Activated B cell treated with CpG ODN at 0.5 μM for 24 hours (primary cell): ENCODE measurements around the gene PDGFB. TPM values are rescaled to one million over a fixed set of nuclear protein-coding genes. Genes with fewer than 3 reads are reported as not detected.

Experiments
- ATAC-seq: fragments of 200-7000 bp; cut with Tn5 transposase; one replicate; pipeline ENCODE4 v1.10.0; 2021; ENCODE audit warnings: low read depth, mild to moderate bottlenecking, moderate library complexity
- CTCF ChIA-PET: fragments of 350-600 bp; sonication (Branson Sonifier 250); formaldehyde crosslinking; loops from one replicate; lab custom pipeline; 2021; ENCODE audit warnings: antibody characterized with exemption; lab: Charles Lee
- POLR2A ChIA-PET: fragments of 350-600 bp; sonication (Branson Sonifier 250); formaldehyde crosslinking; loops from one replicate; lab custom pipeline; 2021; ENCODE audit warnings: antibody characterized with exemption; lab: Charles Lee
- DNase-seq: peaks from one replicate; pipeline ENCODE4 v3.0.0; 2022
- H3K27ac Mint-ChIP-seq: one replicate; pipeline ENCODE4 v1.8.0; 2020; ENCODE audit warnings: mixed read lengths
- H3K27me3 Mint-ChIP-seq: one replicate; pipeline ENCODE4 v1.8.0; 2021; ENCODE audit warnings: mixed read lengths
- H3K36me3 Mint-ChIP-seq: one replicate; pipeline ENCODE4 v1.8.0; 2021; ENCODE audit warnings: low read depth, mixed read lengths
- H3K4me1 Mint-ChIP-seq: one replicate; pipeline ENCODE4 v1.8.0; 2021; ENCODE audit warnings: mixed read lengths
- H3K4me3 Mint-ChIP-seq: one replicate; pipeline ENCODE4 v1.8.0; 2020; ENCODE audit warnings: mild to moderate bottlenecking, mixed read lengths
- H3K9me3 Mint-ChIP-seq: one replicate; pipeline ENCODE4 v1.8.0; 2020; ENCODE audit warnings: mixed read lengths
- CTCF ChIP-seq: fragments of 200-600 bp; IDR thresholded peaks from one replicate; pipeline ENCODE4 v1.8.0; 2022; ENCODE audit warnings: antibody characterized with exemption, mild to moderate bottlenecking
- intact Hi-C: fragments of 100-400 bp; cut with micrococcal nuclease; formaldehyde crosslinking; loops from one replicate; pipeline ENCODE4 v1.15.1; 2024
- total RNA-seq: library from RNA; stranded (reverse); gene quantifications from 2 replicates; pipeline ENCODE4 v1.2.3, GENCODE V29; 2022

Gene PDGFB
- total RNA-seq, 1 donor from 2014 or later: not detected

- DNase-seq (no peak), ATAC-seq (no peak)
- TF ChIP-seq CTCF: no peak
- Mint-ChIP-seq H3K9me3 (no peaks in the 10 kb centered on the region), H3K36me3 (no peaks in the 10 kb centered on the region), H3K4me3 (no peak overlapping the region), H3K27ac (no peak overlapping the region), H3K27me3 (no peaks in the 10 kb centered on the region), H3K4me1 (peaks cover 25% of the 10 kb centered on the region)
- ChIA-PET CTCF (no interaction called here), POLR2A (no interaction called here)
- intact Hi-C loops: no loop called here
These were observed 67.4 kb downstream of the PDGFB start for GRCh38 chr22:39177456-39177775.

- H3K9me3 Mint-ChIP-seq: no peaks in the 10 kb centered on the region
- peaks cover 27% of the 10 kb centered on the region for H3K4me1 Mint-ChIP-seq
- POLR2A ChIA-PET: no interaction called here
- DNase-seq (no peak), ATAC-seq (no peak)
- CTCF ChIA-PET: no interaction called here
- no peak overlapping the region for H3K27ac Mint-ChIP-seq
- no peaks in the 10 kb centered on the region for H3K27me3 Mint-ChIP-seq
- TF ChIP-seq CTCF: no peak
- H3K36me3 Mint-ChIP-seq: no peaks in the 10 kb centered on the region
- intact Hi-C loops: no loop called here
- H3K4me3 Mint-ChIP-seq: no peak overlapping the region
These were observed 67.9 kb downstream of the PDGFB start for GRCh38 chr22:39176714-39177455.

DNA sequence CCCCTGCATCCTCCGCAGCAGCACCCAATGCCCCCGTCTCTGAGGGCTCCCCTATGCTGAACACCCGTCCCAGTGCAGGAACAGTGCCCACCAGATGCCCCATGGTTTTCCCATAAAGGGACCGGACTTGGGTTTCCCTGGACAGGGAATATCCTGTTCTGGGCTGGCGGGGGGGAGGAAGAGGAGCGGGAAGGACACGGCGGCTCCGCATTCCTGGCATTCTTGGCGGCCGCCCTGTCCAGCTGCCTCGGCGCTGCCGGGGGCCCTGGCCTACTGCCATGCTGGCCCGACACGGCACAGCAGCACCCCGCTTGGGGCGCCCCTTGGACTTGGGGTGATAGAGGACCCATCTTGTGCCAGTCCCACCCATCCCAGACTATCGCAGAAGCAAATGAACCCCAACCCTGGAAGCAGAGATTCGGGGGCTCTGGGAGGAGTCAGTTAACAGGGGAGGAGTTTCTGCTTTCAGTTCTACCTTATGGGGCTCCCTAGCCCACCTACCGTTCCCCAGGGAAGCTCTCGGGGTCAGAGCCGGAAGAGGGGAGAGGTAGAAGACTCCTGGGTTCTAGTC lies 68.6 kb downstream of the PDGFB start:
- intact Hi-C loops: no loop called here
- H3K4me1 Mint-ChIP-seq: peaks cover 34% of the 10 kb centered on the region
- no peaks in the 10 kb centered on the region for H3K36me3 Mint-ChIP-seq
- H3K27ac Mint-ChIP-seq: no peak overlapping the region
- POLR2A ChIA-PET: no interaction called here
- TF ChIP-seq CTCF: no peak
- H3K27me3 Mint-ChIP-seq: no peaks in the 10 kb centered on the region
- DNase-seq (no peak), ATAC-seq (no peak)
- H3K4me3 Mint-ChIP-seq: no peak overlapping the region
- no peaks in the 10 kb centered on the region for H3K9me3 Mint-ChIP-seq
- CTCF ChIA-PET: no interaction called here

DNA sequence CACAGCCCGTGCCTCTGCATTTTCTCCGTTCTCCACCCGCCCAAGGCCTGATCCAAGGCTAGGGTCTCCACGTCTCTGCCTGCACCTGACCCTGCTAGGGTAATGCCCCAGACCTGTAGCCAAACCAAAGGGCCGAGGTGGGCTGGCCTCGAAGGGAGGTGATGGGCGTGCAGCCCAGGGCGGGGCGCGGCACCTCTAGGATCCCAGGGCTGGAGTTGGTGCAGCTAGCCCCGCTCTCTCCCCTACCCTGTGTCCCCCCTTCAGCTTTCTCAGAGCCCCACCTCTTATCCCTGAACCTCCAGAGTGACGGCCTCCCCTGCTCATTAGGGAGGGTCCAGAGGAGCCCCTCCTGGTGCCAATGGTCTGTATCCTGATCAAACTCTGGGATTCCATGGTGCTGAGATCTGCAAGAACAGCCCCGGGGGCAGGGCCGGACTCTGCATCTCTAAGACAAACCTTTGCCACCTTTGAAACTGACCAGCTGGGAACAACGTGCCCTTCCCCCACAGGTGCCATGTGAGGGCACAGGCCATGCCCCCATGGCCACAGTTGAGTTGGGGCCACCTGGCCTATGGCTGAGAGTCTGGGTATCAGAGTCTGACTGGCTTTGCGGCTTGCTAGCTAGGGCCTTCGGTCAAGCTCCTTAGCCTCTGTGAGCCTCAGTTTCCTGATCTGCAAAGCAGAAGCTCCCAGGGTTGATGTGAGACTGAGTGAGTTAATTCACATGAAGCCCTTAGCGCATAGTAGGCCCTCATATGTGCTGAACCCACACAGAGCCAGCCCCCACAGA lies 69.2 kb downstream of the PDGFB start:
- H3K9me3 Mint-ChIP-seq: no peaks in the 10 kb centered on the region
- H3K4me1 Mint-ChIP-seq: peaks cover 40% of the 10 kb centered on the region
- POLR2A ChIA-PET: interaction anchor here (1.2 to 2.5 kb wide), 2 partner anchors 143 to 144 kb away, joined by 3 to 13 read pairs; no protein-coding TSS in a partner anchor
- CTCF ChIA-PET: no interaction called here
- no peak overlapping the region for H3K27ac Mint-ChIP-seq
- no peak for ATAC-seq
- H3K36me3 Mint-ChIP-seq: no peaks in the 10 kb centered on the region
- H3K4me3 Mint-ChIP-seq: no peak overlapping the region
- no peaks in the 10 kb centered on the region for H3K27me3 Mint-ChIP-seq
- TF ChIP-seq CTCF: no peak
- intact Hi-C loops: no loop called here
- DNase-seq: no peak
